ENCODE data around the gene ITGB2. TPM values are rescaled to one million over a fixed set of nuclear protein-coding genes. Genes with fewer than 3 reads are reported as not detected.

The ITGB2 gene
- total RNA-seq, 1 experiment from 2014 or later = 1.5 TPM

GRCh38 chr21:44862869-44863685, 57.6 kb downstream of the ITGB2 start:
- DNase-seq (ENCODE audit: low spot score) = no peak
- no peak for ATAC-seq
- Mint-ChIP-seq H3K4me1 (peaks cover 18% of the 10 kb centered on the region), H3K9me3 (no peaks in the 10 kb centered on the region), H3K27ac (peak overlapping the region; percentile 36; the same call in 1 of the 2 replicates), H3K4me3 (no peak overlapping the region), H3K36me3 (peaks cover 49% of the 10 kb centered on the region), H3K27me3 (ENCODE audit: low read depth) (no peaks in the 10 kb centered on the region)
- ChIA-PET POLR2A (no interaction called here), CTCF (no interaction called here)
- TF ChIP-seq AFF4 (CRISPR knock-in tag; IDR thresholded peaks at IDR 0.05; ENCODE audit: borderline replicate concordance) = no peak
- TF ChIP-seq ZNF512 (CRISPR knock-in tag; IDR thresholded peaks at IDR 0.05; ENCODE audit: borderline replicate concordance) = no peak
- no peak for TF ChIP-seq MXD4 (CRISPR knock-in tag; IDR thresholded peaks at IDR 0.05; ENCODE audit: borderline replicate concordance)
- no peak for TF ChIP-seq NFATC4 (CRISPR knock-in tag; IDR thresholded peaks at IDR 0.05)
- no peak for TF ChIP-seq ATF2 (CRISPR knock-in tag; IDR thresholded peaks at IDR 0.05; ENCODE audit: borderline replicate concordance, low read depth)
- no peak for TF ChIP-seq GABPB1 (CRISPR knock-in tag; IDR thresholded peaks at IDR 0.05)
- no peak for TF ChIP-seq HMGA2 (CRISPR knock-in tag; IDR thresholded peaks at IDR 0.05)
- TF ChIP-seq ARID4B (CRISPR knock-in tag; IDR thresholded peaks at IDR 0.05; ENCODE audit: borderline replicate concordance) = no peak

- no peak for ATAC-seq
- TF ChIP-seq GABPB1 (CRISPR knock-in tag; IDR thresholded peaks at IDR 0.05) (no peak), PRDM15 (CRISPR knock-in tag; IDR thresholded peaks at IDR 0.05) (no peak), GRHL2 (CRISPR knock-in tag; IDR thresholded peaks at IDR 0.05; ENCODE audit: insufficient replicate concordance, severe bottlenecking) (no peak), ESRRA (CRISPR knock-in tag; IDR thresholded peaks at IDR 0.05; ENCODE audit: borderline replicate concordance) (no peak), ATF2 (CRISPR knock-in tag; IDR thresholded peaks at IDR 0.05; ENCODE audit: borderline replicate concordance, low read depth) (no peak), GTF2I (CRISPR knock-in tag; conservative IDR thresholded peaks at IDR 0.05) (no peak), CBFB (CRISPR knock-in tag; IDR thresholded peaks at IDR 0.05; ENCODE audit: low read depth) (no peak), FOXJ3 (CRISPR knock-in tag; IDR thresholded peaks at IDR 0.05; ENCODE audit: borderline replicate concordance) (no peak), ZNF416 (CRISPR knock-in tag; IDR thresholded peaks at IDR 0.05) (no peak)
- ChIA-PET CTCF (no interaction called here), POLR2A (no interaction called here)
- Mint-ChIP-seq H3K27me3 (ENCODE audit: low read depth) (no peaks in the 10 kb centered on the region), H3K4me1 (0 out of 2 replicates have a peak, but pooled peaks cover 2% of the 10 kb centered on the region), H3K4me3 (no peak overlapping the region), H3K27ac (no peak overlapping the region), H3K36me3 (peaks cover 65% of the 10 kb centered on the region), H3K9me3 (no peaks in the 10 kb centered on the region)
- no peak for DNase-seq (ENCODE audit: low spot score)
Measured at GRCh38 chr21:44858791-44859190, 61.9 kb downstream of the ITGB2 start.
